ENCODE results near the gene CCDC197.

The CCDC197 gene

DNA sequence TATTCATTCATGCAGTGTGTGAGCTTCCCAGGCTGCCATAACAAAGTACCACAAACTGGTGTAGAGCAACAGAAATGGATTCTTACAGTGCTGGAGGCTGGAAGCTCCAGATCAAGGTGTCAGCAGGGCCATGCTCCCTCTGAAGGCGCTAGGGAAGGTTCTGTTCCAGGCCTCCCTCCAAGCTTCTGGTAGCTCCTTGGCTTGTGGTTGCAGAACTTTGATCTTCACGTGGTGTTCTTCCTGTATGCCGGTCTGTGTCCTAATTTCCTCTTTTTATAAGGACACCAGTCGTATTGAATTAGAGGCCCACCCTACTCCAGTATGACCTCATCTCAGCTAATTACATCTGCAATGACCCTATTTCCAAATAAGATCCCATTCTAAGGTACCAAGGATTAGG lies 32.2 kb downstream of the CCDC197 start:
- H3K27ac ChIP-seq, result no peak overlapping the region
- H3K4me3 ChIP-seq (IDR thresholded peaks at IDR 0.05; ENCODE audit: insufficient read depth, low read depth, low read length), result no peak overlapping the region
- peaks cover 3% of the 10 kb centered on the region for H3K4me1 ChIP-seq (ENCODE audit: low read depth, poor library complexity, severe bottlenecking)
- H3K79me2 ChIP-seq (ENCODE audit: insufficient read depth, low read depth), result no peaks in the 10 kb centered on the region
- no peaks in the 10 kb centered on the region for H3K36me3 ChIP-seq (ENCODE audit: insufficient read depth)
- TF ChIP-seq, protein P1, sequence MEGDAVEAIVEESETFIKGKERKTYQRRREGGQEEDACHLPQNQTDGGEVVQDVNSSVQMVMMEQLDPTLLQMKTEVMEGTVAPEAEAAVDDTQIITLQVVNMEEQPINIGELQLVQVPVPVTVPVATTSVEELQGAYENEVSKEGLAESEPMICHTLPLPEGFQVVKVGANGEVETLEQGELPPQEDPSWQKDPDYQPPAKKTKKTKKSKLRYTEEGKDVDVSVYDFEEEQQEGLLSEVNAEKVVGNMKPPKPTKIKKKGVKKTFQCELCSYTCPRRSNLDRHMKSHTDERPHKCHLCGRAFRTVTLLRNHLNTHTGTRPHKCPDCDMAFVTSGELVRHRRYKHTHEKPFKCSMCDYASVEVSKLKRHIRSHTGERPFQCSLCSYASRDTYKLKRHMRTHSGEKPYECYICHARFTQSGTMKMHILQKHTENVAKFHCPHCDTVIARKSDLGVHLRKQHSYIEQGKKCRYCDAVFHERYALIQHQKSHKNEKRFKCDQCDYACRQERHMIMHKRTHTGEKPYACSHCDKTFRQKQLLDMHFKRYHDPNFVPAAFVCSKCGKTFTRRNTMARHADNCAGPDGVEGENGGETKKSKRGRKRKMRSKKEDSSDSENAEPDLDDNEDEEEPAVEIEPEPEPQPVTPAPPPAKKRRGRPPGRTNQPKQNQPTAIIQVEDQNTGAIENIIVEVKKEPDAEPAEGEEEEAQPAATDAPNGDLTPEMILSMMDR (conservative IDR thresholded peaks at IDR 0.05; ENCODE audit: low read depth, low read length), result no peak
- no peaks in the 10 kb centered on the region for H4K20me1 ChIP-seq (ENCODE audit: insufficient read depth)
- no peak overlapping the region for H3K4me2 ChIP-seq
- H2AFZ ChIP-seq (ENCODE audit: low read depth), result no peak overlapping the region
- no peak overlapping the region for H3K9ac ChIP-seq
- no peaks in the 10 kb centered on the region for H3K27me3 ChIP-seq (ENCODE audit: insufficient read depth, low read depth)

DNA sequence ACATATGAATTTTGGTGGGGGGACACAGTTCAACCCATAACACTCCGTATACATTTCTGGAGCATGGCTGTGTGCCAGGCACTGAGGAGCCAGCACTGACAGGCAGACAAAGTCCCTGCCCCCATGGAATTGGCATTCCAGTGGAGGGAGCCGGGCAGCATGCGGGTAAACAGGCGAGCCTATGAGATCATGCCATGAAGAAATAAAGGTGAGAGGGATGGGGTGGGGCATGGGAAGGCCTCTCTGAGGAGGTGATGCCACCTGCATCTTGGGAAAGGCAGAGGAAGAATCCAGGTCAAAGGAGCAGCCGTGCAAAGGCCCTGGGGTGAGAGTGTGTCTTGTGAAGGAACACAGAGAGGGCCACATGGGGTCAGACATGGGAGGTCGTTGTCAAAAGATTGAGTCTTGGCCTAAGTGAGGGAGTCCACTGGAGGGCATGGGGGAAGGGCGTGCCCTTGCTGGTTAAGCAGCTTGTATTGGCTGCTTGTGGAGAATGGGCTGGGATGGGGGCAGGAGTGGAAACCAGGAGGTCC lies 32.6 kb downstream of the CCDC197 start:
- no peak overlapping the region for H3K27ac ChIP-seq
- H3K4me1 ChIP-seq (ENCODE audit: low read depth, poor library complexity, severe bottlenecking), result peaks cover 3% of the 10 kb centered on the region
- no peak overlapping the region for H3K4me3 ChIP-seq (IDR thresholded peaks at IDR 0.05; ENCODE audit: insufficient read depth, low read depth, low read length)
- no peak overlapping the region for H3K4me2 ChIP-seq
- no peaks in the 10 kb centered on the region for H4K20me1 ChIP-seq (ENCODE audit: insufficient read depth)
- no peak overlapping the region for H3K9ac ChIP-seq
- no peaks in the 10 kb centered on the region for H3K27me3 ChIP-seq (ENCODE audit: insufficient read depth, low read depth)
- no peaks in the 10 kb centered on the region for H3K79me2 ChIP-seq (ENCODE audit: insufficient read depth, low read depth)
- H3K36me3 ChIP-seq (ENCODE audit: insufficient read depth), result no peaks in the 10 kb centered on the region
- H2AFZ ChIP-seq (ENCODE audit: low read depth), result no peak overlapping the region
- TF ChIP-seq, protein P1 (conservative IDR thresholded peaks at IDR 0.05; ENCODE audit: low read depth, low read length), result no peak

DNA sequence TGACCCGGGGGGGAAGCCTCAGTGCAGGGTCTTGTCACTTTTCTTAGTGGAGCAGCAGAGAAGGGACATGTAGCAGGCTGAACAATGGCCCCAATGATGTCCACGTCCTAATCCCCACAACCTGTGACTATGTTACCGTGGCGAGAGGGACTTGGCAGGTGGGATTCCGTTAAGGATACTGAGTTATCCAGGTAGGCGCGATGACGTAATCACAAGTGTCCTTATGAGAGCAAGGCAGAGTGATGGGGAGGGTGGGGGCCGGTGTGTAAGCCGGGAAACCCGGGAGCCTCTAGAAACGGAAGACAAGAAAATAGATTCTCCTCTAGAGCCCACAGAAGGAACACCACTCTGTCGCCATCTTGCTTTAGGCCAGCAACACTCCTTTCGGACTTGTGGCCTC lies 33.5 kb downstream of the CCDC197 start:
- no peaks in the 10 kb centered on the region for H4K20me1 ChIP-seq (ENCODE audit: insufficient read depth)
- H3K9ac ChIP-seq, result no peak overlapping the region
- H2AFZ ChIP-seq (ENCODE audit: low read depth), result no peak overlapping the region
- TF ChIP-seq, protein P1 (conservative IDR thresholded peaks at IDR 0.05; ENCODE audit: low read depth, low read length), result no peak
- peaks cover 3% of the 10 kb centered on the region for H3K4me1 ChIP-seq (ENCODE audit: low read depth, poor library complexity, severe bottlenecking)
- no peaks in the 10 kb centered on the region for H3K27me3 ChIP-seq (ENCODE audit: insufficient read depth, low read depth)
- no peak overlapping the region for H3K4me2 ChIP-seq
- no peak overlapping the region for H3K4me3 ChIP-seq (IDR thresholded peaks at IDR 0.05; ENCODE audit: insufficient read depth, low read depth, low read length)
- H3K36me3 ChIP-seq (ENCODE audit: insufficient read depth), result no peaks in the 10 kb centered on the region
- no peaks in the 10 kb centered on the region for H3K79me2 ChIP-seq (ENCODE audit: insufficient read depth, low read depth)
- H3K27ac ChIP-seq, result no peak overlapping the region

DNA sequence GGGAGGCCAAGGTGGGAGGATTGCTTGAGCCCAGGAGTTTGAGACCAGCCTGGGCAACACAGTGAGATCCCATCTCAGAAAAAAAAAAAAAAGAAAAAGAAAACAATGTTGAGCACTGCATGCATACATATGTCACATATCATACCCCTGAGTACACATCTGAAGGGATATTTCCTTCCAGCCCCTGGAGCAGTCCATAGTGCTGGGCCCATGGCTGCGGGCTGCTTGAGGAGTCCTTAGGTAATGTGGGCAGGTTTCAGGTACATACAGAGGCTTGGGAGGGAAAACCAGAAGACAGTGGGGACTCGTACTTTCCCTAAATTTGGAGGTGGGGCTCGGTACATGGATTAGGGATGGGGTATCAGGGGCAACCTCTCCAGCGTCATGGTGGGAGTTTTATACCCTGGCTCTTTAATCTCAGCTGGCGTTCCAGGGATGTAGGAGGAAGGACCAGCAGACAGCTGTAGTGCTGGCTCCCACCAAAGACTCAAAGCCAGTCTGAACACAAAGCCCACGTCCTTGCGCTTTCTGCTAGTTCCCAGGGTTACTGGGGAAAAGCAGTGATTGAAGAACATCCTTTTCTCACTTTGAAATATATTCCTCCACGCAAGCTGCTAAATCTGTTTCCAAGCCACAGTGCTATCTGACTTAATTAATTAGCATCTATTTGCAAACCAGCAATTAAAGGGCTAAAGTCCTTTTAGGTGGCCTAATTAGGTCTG lies 34.2 kb downstream of the CCDC197 start:
- H3K4me1 ChIP-seq (ENCODE audit: low read depth, poor library complexity, severe bottlenecking), result no peaks in the 10 kb centered on the region
- no peaks in the 10 kb centered on the region for H4K20me1 ChIP-seq (ENCODE audit: insufficient read depth)
- H3K27me3 ChIP-seq (ENCODE audit: insufficient read depth, low read depth), result no peaks in the 10 kb centered on the region
- H2AFZ ChIP-seq (ENCODE audit: low read depth), result no peak overlapping the region
- H3K4me2 ChIP-seq, result no peak overlapping the region
- no peak overlapping the region for H3K9ac ChIP-seq
- H3K36me3 ChIP-seq (ENCODE audit: insufficient read depth), result no peaks in the 10 kb centered on the region
- H3K79me2 ChIP-seq (ENCODE audit: insufficient read depth, low read depth), result no peaks in the 10 kb centered on the region
- H3K27ac ChIP-seq, result no peak overlapping the region
- TF ChIP-seq, protein P1 (conservative IDR thresholded peaks at IDR 0.05; ENCODE audit: low read depth, low read length), result no peak
- H3K4me3 ChIP-seq (IDR thresholded peaks at IDR 0.05; ENCODE audit: insufficient read depth, low read depth, low read length), result no peak overlapping the region

Data from KMS-11 (cell line).